Measurements from ENCODE around the gene ATP10A.

DNA sequence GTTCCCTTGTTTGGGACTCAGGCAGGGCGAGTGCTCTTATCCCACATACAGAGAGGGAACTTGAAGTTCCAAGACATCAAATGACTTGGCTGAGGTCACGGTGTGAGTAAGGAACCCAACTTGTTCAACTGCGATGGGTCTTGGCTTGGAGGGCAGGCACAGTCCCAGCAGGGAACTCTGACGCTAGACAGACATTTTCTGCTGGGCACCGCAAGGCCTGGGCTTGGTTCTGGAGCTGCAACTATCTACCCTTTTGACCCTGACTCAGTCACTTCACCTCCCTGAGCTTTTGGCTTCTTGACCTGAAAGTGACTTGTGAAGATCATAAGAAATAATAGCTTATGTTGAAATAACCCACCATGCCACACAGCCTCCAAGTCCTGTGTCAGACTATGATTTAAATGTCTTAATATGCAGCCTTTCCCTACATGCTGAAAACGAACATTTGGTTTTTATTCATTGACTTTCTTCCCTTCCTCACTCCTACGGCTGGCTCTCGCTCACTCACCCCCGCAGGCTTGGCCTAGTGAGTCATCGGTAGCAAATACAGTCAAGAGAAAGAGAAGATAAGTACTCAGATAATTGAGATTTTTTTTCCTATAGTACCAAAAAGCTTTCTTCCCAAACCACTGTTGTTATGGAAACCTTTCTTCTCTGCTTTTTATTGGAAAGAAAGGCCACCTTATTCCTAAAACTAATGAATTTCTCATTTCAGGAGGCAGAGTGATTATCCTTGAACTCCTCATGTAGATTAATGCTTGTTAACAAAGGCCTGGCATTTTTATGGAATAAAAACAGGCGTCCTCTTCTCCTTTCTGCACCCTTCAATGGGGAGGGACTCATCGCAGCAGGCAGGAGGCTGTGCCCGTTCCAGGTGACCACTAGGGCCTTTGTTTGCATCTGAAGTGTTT lies 178.4 kb downstream of the ATP10A start:
- TF ChIP-seq, protein P1, sequence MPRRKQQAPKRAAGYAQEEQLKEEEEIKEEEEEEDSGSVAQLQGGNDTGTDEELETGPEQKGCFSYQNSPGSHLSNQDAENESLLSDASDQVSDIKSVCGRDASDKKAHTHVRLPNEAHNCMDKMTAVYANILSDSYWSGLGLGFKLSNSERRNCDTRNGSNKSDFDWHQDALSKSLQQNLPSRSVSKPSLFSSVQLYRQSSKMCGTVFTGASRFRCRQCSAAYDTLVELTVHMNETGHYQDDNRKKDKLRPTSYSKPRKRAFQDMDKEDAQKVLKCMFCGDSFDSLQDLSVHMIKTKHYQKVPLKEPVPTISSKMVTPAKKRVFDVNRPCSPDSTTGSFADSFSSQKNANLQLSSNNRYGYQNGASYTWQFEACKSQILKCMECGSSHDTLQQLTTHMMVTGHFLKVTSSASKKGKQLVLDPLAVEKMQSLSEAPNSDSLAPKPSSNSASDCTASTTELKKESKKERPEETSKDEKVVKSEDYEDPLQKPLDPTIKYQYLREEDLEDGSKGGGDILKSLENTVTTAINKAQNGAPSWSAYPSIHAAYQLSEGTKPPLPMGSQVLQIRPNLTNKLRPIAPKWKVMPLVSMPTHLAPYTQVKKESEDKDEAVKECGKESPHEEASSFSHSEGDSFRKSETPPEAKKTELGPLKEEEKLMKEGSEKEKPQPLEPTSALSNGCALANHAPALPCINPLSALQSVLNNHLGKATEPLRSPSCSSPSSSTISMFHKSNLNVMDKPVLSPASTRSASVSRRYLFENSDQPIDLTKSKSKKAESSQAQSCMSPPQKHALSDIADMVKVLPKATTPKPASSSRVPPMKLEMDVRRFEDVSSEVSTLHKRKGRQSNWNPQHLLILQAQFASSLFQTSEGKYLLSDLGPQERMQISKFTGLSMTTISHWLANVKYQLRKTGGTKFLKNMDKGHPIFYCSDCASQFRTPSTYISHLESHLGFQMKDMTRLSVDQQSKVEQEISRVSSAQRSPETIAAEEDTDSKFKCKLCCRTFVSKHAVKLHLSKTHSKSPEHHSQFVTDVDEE (CRISPR knock-in tag; IDR thresholded peaks at IDR 0.05): no peak
- TF ChIP-seq SNAI2 (CRISPR knock-in tag; IDR thresholded peaks at IDR 0.05) (no peak), ZFP3 (CRISPR knock-in tag; IDR thresholded peaks at IDR 0.05) (no peak), CSDC2 (CRISPR knock-in tag; IDR thresholded peaks at IDR 0.05) (no peak)
- TF ChIP-seq, protein P2, sequence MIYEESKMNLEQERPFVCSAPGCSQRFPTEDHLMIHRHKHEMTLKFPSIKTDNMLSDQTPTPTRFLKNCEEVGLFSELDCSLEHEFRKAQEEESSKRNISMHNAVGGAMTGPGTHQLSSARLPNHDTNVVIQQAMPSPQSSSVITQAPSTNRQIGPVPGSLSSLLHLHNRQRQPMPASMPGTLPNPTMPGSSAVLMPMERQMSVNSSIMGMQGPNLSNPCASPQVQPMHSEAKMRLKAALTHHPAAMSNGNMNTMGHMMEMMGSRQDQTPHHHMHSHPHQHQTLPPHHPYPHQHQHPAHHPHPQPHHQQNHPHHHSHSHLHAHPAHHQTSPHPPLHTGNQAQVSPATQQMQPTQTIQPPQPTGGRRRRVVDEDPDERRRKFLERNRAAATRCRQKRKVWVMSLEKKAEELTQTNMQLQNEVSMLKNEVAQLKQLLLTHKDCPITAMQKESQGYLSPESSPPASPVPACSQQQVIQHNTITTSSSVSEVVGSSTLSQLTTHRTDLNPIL (CRISPR knock-in tag; IDR thresholded peaks at IDR 0.05; ENCODE audit: low read depth): no peak
- TF ChIP-seq, protein P3, sequence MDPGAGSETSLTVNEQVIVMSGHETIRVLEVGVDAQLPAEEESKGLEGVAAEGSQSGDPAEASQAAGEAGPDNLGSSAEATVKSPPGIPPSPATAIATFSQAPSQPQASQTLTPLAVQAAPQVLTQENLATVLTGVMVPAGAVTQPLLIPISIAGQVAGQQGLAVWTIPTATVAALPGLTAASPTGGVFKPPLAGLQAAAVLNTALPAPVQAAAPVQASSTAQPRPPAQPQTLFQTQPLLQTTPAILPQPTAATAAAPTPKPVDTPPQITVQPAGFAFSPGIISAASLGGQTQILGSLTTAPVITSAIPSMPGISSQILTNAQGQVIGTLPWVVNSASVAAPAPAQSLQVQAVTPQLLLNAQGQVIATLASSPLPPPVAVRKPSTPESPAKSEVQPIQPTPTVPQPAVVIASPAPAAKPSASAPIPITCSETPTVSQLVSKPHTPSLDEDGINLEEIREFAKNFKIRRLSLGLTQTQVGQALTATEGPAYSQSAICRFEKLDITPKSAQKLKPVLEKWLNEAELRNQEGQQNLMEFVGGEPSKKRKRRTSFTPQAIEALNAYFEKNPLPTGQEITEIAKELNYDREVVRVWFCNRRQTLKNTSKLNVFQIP (CRISPR knock-in tag; IDR thresholded peaks at IDR 0.05; ENCODE audit: borderline replicate concordance, low read depth): no peak
